ENCODE data around the gene PTPRQ. TPM values are rescaled to one million over a fixed set of nuclear protein-coding genes. Genes with fewer than 3 reads are reported as not detected.

The PTPRQ gene
- total RNA-seq, 4 donors from 2014 or later, result 1.8 to 12.8 (median 3.4) TPM

GRCh38 chr12:80484746-80485145, 40.7 kb downstream of the PTPRQ start:
- H3K4me3 ChIP-seq, result no peak overlapping the region
- no peak for DNase-seq (ENCODE audit: low spot score in 2 of 2)
- H3K27ac ChIP-seq, result no peak overlapping the region
- H3K4me1 ChIP-seq, result no peaks in the 10 kb centered on the region
- TF ChIP-seq POLR2A (IDR thresholded peaks at IDR 0.05) (no peak), EP300 (IDR thresholded peaks at IDR 0.05) (no peak), CTCF (IDR thresholded peaks at IDR 0.05) (no peak)
- H3K27me3 ChIP-seq, result no peaks in the 10 kb centered on the region
- H3K36me3 ChIP-seq, result no peaks in the 10 kb centered on the region
- WGBS, 2 donors, result 71 to 72% methylated on average over 2 of the region's 2 CpGs
- H3K9me3 ChIP-seq, result no peaks in the 10 kb centered on the region

- DNase-seq (ENCODE audit: low spot score in 2 of 2), result no peak
- Histone ChIP-seq H3K4me1 (no peaks in the 10 kb centered on the region), H3K27ac (no peak overlapping the region), H3K9me3 (no peaks in the 10 kb centered on the region), H3K4me3 (no peak overlapping the region), H3K36me3 (no peaks in the 10 kb centered on the region), H3K27me3 (no peaks in the 10 kb centered on the region)
- TF ChIP-seq CTCF (IDR thresholded peaks at IDR 0.05), result no peak
- TF ChIP-seq EP300 (IDR thresholded peaks at IDR 0.05), result no peak
- TF ChIP-seq POLR2A (IDR thresholded peaks at IDR 0.05), result no peak
- whole genome bisulfite sequencing, 2 donors, result 81 to 85% methylated on average over 5 of the region's 5 CpGs
Observed at GRCh38 chr12:80485222-80485987, 41.4 kb downstream of the PTPRQ start.

DNA sequence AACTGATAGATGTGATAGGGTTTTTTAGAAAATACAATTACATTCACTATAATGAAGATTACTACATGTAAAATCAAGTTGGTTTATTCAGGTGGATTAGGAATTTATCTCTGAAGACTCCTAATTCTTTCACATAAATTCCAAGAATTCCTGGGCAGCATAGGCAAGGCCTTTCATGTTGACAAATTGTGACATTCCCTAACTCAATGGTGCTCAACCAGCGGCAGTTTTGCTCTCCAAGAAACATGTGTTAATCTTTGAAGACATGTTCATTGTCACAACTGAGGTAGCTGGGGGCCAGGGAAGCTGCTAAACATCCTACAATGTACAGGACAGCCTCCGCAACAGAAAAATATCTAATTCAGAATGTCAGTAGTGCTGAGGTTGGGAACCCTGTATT, 46.3 kb downstream of the PTPRQ start:
- no peaks in the 10 kb centered on the region for H3K36me3 ChIP-seq
- H3K4me3 ChIP-seq, result no peak overlapping the region
- no peaks in the 10 kb centered on the region for H3K27me3 ChIP-seq
- TF ChIP-seq CTCF (IDR thresholded peaks at IDR 0.05) (no peak), POLR2A (IDR thresholded peaks at IDR 0.05) (no peak), EP300 (IDR thresholded peaks at IDR 0.05) (no peak)
- H3K27ac ChIP-seq, result no peak overlapping the region
- no peaks in the 10 kb centered on the region for H3K4me1 ChIP-seq
- no peaks in the 10 kb centered on the region for H3K9me3 ChIP-seq
- no peak for DNase-seq (ENCODE audit: low spot score in 2 of 2)
- 76 to 79% methylated on average over 2 of the region's 2 CpGs for WGBS, 2 donors

- no peak for TF ChIP-seq CTCF (IDR thresholded peaks at IDR 0.05)
- TF ChIP-seq POLR2A (IDR thresholded peaks at IDR 0.05), result no peak
- TF ChIP-seq EP300 (IDR thresholded peaks at IDR 0.05), result no peak
- no peaks in the 10 kb centered on the region for H3K4me1 ChIP-seq
- H3K36me3 ChIP-seq, result no peaks in the 10 kb centered on the region
- DNase-seq (ENCODE audit: low spot score in 2 of 2), result no peak
- no peaks in the 10 kb centered on the region for H3K27me3 ChIP-seq
- no peak overlapping the region for H3K27ac ChIP-seq
- H3K9me3 ChIP-seq, result no peaks in the 10 kb centered on the region
- no peak overlapping the region for H3K4me3 ChIP-seq
Observed at GRCh38 chr12:80491166-80491565, 47.1 kb downstream of the PTPRQ start.

DNA sequence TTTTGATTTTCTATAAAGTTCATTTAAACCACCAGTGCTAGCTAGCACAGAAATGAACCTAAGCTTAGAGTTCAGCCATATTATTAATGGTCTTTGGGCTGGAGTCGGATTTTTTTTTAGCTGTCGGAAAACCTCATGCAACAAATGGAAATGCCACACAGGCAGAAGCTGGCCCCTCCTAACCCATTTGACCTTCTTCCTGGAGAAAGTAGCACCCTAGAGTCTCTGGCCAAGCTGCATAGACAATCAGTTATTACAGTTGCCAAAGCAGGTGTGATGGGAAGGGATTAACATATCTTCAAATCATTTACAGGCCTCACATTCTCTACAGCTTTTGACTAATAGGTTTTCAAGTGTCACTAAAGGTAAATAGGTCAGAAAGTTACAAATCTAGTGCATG, 49.4 kb downstream of the PTPRQ start:
- no peak for DNase-seq (ENCODE audit: low spot score in 2 of 2)
- TF ChIP-seq EP300 (IDR thresholded peaks at IDR 0.05) (no peak), POLR2A (IDR thresholded peaks at IDR 0.05) (no peak), CTCF (IDR thresholded peaks at IDR 0.05) (no peak)
- WGBS, 2 donors, result 79 to 83% methylated on average over 2 of the region's 2 CpGs
- Histone ChIP-seq H3K4me1 (no peaks in the 10 kb centered on the region), H3K4me3 (no peak overlapping the region), H3K9me3 (no peaks in the 10 kb centered on the region), H3K36me3 (no peaks in the 10 kb centered on the region), H3K27me3 (no peaks in the 10 kb centered on the region), H3K27ac (no peak overlapping the region)

All from tibial nerve (tissue), 4 donors.